GM18907 (cell line): Measurements from ENCODE around the gene SELENOV.

Source experiments
- ATAC-seq: cut with Tn5 transposase; IDR thresholded peaks from one replicate; pipeline ENCODE4 v1.9.1; 2021; ENCODE audit warnings: mild to moderate bottlenecking, moderate library complexity; ENCODE audit not compliant: unreplicated experiment

Gene SELENOV

GRCh38 chr19:39557811-39558623 lies 43.1 kb downstream of the SELENOV start:
- ATAC-seq = no peak

DNA sequence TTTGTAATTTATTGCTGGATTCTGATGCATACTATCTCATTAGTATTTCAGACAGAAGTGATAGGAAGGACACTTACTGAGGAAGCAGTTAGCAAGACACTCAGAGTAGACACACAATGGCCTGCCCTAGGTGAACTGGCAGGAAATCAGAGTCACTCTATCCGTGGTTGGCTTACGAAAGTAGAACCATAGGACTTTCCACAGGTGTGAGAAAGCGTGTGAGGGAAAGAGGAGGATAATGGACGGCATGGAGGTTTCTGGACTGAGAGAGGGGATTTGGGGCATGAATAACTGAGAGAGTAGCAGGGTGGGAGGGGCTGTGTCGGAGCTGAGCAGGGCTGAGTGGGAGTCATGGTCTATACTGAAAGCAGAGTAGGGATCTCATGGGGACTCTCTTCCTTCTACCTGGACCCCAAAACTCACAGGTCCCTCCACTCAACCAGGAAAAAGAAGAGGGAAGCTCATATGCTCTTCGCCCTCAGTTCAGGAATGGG lies 43.7 kb downstream of the SELENOV start:
- ATAC-seq = no peak

- no peak for ATAC-seq
Measured at GRCh38 chr19:39563408-39563807, 48.5 kb downstream of the SELENOV start.

DNA sequence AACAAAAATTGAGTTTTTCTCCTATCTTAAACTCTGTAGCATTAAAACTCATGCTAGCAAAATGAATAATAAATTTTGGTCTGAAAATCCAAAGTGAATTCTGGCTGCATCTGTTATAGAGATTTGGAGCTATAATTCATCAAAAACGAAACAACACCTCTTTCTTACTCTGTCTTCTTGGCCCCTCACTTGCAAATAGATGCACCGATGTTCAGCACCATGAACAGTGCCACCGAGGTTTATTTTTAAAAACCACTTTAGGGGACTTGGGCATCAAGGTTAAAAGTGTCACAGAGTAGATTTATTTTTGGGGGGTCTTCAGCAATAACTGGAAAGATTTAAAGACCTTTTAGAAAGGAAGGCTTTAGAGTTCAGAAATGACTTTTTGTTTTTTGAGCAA lies 51.1 kb downstream of the SELENOV start:
- no peak for ATAC-seq

- ATAC-seq = no peak
Measured at GRCh38 chr19:39568604-39569003, 53.7 kb downstream of the SELENOV start.
